GM19238 (cell line): ENCODE data around the gene SYDE1.
"Not testable (repeated sequence)": the region's sequence is repeated elsewhere in the genome, so short reads cannot be mapped to it uniquely, and the experiment has no call there.

Source experiments
- DNase-seq: peaks from one replicate; pipeline ENCODE4 v3.0.0; 2011; ENCODE audit warnings: low spot score; ENCODE audit not compliant: insufficient read length

Gene SYDE1, protein sequence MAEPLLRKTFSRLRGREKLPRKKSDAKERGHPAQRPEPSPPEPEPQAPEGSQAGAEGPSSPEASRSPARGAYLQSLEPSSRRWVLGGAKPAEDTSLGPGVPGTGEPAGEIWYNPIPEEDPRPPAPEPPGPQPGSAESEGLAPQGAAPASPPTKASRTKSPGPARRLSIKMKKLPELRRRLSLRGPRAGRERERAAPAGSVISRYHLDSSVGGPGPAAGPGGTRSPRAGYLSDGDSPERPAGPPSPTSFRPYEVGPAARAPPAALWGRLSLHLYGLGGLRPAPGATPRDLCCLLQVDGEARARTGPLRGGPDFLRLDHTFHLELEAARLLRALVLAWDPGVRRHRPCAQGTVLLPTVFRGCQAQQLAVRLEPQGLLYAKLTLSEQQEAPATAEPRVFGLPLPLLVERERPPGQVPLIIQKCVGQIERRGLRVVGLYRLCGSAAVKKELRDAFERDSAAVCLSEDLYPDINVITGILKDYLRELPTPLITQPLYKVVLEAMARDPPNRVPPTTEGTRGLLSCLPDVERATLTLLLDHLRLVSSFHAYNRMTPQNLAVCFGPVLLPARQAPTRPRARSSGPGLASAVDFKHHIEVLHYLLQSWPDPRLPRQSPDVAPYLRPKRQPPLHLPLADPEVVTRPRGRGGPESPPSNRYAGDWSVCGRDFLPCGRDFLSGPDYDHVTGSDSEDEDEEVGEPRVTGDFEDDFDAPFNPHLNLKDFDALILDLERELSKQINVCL

DNA sequence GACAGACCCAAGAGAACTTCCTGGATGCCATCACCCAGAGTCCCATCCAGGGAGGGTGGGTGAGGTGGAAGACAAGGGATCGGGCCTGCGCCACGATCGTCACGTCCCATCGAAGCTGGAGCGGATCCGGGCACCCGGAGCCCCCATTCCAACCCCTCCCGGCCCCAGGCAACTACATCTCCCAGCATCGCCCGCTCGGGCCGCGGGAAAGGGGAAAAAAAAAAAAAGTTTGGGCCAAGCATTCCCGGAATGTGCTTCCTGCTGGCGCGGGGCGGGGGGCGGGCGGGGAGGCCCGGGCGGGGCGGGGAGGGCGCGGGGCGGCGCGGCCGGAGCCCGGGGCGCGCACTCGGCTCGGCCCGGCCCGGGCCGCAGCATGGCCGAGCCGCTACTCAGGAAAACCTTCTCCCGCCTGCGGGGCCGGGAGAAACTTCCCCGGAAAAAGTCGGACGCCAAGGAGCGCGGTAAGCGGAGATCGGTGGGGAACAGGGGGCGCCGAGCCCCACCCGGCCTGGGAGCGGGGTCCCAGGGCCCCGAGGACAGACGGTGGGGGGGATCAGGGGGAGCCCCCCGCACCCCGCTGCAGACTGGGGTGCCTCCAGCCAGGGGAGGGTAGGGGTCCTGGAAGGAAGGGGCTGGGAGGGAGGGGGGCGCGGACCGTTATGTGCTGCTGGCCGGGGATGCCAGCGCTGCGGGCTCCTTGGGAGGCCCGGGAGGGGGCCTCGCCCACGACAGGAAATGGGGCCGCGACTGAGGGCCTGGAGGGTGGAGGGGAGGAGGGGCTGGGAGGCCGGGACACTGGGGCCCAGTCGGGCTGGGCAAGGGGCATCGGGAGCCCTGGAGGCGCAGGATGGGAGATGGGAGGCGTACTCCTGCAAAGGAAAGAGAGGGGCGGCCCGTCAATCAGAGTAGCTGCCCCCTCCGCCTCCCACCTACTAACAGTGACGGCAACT, at the start of gene SYDE1:
TSS of gene SYDE1 (plus strand) at position 341 of the 950 bp plus-strand sequence. CDS start at position 374, 33 bp downstream.
- DNase-seq: no peak

DNA sequence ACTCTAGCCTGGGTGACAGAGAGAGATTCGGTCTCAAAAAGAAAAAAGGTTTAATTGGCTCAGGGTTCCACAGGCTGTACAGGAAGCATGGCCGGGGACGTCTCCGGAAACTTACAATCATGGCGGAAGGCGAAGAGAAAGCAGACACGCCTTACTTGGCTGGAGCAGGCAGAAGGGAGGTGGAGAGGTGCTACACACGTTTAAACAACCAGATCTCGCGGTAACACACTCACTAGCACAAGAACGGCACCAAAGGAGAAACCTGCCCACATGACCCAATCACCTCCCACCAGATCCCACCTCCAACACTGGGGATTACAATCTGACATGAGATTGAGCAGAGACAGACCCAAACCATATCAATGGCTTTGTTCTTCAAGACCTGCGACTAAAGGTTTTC, 45.2 kb upstream of the SYDE1 start:
- DNase-seq: no peak

DNA sequence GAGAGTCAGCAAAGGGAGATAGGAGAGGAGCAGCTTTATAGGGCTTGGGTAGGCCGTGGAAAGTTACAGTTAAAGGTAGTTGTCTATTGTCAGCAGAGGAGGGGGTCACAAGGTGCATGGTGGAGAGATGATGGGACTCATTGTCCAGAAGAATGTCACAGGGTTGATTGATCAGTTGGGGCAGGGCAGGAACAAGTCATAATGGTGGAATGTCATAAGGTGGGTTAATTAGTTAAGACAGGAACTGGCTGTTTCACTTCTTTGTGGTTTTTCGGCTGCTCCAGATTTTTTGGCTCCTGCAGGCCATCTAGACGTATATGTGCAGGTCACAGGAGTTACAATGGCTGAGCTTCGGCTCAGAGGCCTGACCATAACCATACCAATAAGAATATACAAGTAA, 36.8 kb upstream of the SYDE1 start:
- DNase-seq: not testable (repeated sequence)

DNA sequence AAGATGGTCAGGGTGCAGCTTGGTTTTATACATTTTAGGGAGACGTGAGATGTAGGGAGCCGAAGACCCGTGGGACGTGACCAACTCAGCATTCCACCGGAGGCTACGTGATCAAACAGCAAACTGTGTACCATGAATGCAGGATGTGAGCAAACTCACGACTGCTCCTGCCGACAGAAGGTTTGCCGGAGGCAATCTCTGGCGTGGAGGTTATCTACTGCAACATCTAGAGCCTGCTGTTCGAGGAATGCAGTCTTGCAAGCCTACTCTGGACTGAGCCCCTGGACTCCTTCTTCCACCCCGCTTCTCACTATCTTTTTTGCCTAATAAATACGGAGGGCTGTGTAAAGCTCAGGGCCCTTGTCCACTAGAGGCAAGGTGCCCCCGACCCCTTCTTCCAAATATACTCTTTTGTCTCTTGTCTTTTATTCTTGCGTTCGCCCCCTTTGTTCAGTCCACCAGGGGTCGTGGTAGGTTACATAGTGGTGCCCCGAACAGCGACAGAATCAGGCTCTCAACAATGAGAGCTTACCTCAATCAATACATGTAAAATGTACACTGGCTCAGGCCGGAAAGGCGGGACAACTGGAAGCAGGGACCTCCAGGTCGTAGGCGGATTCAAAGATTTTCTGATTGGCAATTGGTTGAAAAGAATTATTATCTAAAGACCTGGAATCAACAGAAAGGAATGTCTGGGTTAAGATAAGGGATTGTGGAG, 34.1 kb upstream of the SYDE1 start:
- DNase-seq: no peak

DNA sequence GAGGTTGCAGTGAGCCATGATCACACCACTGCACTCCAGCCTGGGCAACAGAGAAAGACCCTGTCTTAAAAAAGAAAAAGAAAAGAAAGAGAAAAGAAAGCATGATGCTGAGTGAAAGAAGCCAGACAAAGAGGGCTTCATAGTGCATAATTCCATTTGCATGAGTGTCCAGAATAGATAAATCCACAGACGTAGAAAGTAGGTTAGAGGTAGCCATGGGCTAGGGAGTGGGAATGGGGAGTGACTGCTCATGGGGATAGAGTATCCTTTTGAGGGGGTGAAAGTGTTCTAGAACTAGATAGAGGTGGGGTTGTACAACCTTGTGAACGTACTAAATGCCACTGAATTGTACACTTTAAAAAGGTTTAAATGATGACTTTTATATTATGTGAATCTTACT, 32.8 kb upstream of the SYDE1 start:
- DNase-seq: no peak

DNA sequence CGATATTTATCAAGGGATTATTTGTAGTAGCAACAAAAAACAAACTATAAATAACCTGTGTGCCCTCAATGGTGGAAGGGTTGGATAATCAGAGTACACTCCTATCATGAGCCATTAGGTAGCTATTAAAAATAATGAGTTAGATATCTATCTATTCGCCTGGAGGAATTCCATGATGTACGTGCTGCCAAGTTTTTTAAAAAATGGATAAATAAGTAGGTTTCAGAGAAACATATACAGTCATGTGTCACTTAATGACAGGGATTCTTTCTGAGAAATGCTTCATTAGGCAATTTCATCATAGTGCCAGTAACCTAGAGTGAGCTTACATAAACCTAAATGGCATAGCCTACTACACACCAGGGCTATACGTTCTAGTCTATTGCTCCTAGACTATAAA, 31.4 kb upstream of the SYDE1 start:
- DNase-seq: no peak

DNA sequence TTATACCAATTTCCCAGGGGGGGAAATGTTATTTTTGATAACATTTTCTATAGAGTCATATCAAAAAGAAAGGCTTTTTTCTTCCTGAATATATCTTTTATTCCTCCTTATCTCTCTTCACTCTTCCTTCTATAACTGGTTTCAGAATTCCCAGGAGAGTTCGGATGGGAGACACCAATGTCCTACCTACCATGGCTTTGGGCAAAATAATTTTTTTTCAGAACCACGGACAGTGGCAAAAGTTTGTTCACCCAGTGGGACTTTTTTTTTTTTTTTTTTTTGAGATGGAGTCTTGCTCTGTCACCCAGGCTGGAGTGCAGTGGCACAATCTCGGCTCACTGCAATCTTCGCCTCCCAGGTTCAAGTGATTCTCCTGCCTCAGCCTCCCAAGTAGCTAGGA, 27.2 kb upstream of the SYDE1 start:
- not testable (repeated sequence) for DNase-seq

DNA sequence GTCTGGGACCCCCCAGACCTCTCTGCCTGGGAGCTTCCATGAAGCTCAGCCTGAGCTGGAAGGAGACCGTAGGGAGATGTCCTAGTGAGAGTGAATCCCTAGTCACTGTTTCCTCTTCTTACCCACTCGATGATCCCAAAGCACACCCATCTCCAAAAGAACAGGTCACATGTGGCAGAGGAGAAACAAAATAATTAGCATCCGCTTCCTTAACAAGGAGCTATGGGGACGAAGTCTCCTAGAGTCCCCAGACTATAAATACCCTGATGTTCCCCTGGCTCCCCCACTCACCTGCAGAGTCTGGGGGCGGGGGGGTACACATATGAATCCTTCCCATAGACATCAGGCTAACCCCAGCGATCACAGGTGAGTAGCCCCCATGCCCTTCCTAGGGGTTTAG, 25.3 kb upstream of the SYDE1 start, which contains the start of gene OR1I1:
TSS of gene OR1I1 (plus strand) at position 301 of the 400 bp plus-strand sequence. CDS start 4,855 bp downstream, outside the sequence.
- DNase-seq: no peak

DNA sequence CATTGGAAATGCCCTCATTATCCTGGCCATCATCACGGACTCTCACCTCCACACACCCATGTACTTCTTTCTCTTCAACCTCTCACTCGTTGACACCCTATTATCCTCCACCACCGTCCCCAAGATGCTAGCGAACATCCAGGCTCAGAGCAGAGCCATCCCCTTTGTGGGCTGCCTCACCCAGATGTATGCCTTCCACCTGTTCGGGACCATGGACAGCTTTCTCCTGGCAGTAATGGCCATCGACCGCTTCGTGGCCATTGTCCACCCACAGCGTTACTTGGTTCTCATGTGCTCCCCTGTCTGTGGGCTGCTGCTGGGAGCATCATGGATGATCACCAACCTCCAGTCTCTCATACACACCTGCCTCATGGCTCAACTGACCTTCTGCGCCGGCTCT, 20.0 kb upstream of the SYDE1 start:
- no peak for DNase-seq

DNA sequence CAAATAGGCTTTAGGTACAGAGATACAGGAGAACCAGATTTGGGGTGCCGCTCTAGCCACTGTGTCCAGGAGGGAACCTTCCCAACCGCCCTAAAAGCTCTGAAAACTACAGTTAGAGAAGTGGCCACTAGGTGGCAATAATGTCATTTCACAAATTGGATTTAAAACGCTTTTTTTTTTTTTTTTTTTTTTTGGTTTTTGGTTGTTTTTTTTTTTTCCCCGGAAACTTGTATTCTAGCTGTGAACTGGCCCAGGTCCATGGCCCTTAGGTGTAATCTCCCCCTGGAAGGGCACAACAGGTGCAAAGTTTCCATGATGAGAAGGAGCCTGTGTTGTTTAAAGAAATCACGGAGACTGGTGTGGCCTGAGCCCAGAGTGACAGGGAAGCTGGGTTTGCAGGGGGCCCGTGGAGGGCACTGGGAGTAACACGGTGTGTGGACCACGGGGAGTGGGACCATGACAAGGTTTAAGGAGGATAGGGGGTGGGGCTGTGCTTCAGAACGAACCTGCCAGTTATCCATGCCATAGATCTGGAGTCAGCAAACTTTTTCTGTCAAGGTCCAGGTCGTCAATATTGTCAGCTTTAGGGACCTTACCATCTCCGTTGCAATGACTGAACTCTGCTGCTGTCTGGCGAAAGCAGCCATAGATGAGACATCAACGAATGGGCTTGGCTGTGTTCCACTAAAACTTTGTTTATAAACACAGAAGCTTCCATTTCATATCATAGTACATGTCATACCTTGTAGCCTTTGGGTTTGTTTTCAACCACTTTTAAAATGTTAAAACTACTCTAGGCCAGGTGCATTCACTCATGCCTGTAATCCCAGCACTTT, 15.1 kb upstream of the SYDE1 start:
- no peak for DNase-seq

DNA sequence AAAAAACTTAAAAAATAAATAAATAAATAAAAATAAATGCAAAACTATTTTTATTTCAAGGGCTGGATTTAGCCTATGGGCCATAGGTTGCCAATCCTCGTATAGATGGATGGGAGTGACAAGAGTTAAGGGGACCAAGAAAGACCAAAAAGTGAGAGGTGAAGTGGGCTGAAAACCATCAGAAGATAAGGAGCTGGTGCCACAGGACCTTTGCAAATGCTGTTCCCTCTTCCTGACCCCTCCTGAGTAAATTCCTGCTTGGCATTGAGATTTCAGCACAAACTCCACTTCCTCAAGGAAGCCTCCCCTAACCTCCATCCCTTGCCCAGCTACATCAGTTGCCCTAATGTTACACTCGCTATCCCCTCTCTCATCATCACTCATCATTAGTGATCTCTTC, 14.2 kb upstream of the SYDE1 start:
- no peak for DNase-seq

DNA sequence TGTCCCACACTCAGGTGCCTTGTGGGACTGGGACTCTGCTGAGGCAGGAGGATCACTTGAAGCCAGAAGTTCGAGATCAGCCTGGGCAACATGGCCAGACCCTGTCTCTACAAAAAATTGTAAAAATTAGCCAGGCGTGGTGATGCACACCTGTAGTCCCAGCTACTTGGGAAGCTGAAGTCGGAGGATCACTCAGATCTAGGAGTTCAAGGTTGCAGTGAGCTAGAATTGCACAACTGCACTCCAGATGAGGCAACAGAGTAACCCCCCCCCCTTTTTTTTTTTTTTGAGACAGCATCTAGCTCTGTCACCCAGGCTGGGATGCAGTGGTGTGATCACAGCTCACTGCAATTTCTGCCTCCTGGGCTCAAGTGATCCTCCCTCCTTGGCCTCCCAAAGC, 11.0 kb upstream of the SYDE1 start:
- no peak for DNase-seq

DNA sequence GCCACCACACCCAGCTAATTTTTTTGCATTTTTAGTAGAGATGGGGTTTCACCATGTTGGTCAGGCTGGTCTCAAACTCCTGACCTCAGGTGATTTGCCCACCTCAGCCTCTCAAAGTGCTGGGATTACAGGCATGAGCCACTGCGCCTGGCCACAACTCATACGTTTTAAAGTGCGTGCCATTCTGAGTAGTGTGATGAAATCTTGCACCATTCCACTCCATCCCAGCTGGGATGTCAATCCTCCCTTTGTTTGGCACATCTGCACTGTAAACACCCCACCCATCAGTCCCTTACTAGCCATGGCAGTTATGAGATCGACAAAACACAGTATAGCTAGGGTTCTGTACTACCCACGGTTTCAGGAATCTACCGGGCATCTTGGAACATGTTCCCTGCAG, 9.2 kb upstream of the SYDE1 start:
- not testable (repeated sequence) for DNase-seq

DNA sequence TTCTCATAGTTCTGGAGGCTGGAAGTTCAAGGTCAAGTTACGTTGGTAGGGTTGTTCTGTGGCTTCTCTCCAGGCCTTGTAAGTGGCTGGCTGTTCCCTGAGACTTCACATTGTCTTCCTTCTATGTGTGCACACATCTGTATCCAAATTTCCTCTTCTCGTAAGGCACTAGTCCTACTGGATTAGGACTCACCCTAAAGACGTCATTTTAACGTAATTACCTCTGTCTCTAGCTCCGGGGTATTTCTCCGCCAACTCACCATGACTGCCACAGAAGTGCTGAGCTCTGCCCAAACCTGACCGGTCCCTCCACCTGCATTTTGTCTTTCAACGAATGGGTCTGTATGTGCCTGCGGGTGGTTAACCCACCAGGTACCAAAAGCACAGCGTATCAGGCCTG, 8.7 kb upstream of the SYDE1 start:
- DNase-seq: no peak

DNA sequence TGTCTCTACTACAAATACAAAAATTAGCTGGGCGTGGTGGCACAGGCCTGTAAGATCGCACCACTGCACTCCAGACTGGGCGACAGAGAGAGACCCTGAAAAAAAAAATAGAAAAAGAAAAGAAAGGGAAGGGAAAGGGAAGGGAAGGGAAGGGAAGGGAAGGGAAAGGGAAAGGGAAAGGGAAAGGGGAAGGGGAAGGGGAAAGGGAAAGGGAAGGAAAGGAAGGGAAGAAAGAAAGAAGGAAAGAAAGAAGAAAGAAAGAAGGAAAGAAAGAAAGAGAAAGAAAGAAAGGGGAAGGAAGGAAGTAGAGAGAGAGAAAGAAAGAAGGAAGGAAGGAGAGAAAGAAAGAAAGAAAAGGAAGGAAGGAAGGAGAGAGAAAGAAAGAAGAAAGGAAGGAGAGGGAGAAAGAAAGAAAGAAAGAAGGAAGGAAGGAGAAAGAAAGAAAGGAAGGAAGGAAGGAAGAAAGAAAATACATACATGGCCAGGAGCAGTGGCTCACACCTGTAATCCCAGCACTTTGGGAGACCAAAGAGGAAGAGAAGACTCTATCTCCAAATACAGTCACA, 8.1 kb upstream of the SYDE1 start:
- no peak for DNase-seq

DNA sequence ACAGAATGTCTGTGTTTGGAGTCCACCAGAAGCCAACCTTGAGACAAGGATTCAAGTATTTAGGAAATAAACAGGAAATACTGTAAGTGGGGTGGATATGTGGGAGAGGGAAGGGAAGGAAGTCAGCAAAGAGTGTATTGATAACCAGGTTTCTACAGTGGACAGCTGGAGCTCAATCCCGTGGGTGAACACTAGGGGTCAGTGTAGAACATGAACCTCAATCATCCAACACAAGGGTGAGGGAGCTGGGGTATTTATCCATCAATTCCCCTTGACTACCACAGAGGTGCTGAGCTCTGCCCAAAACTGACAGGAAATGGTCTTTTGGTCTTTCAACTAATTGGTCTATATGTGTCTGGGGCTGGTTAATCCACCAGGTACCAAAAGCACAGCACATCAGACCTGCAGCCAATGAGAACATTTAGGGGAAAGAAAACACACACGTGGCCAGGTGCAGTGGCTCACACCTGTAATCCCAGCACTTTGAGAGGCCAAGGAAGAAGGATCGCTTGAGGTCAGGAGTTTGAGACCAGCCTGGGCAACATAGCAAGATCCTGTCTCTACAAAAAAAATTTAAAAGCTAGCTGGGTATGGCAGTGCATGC, 5.6 kb upstream of the SYDE1 start:
- no peak for DNase-seq

DNA sequence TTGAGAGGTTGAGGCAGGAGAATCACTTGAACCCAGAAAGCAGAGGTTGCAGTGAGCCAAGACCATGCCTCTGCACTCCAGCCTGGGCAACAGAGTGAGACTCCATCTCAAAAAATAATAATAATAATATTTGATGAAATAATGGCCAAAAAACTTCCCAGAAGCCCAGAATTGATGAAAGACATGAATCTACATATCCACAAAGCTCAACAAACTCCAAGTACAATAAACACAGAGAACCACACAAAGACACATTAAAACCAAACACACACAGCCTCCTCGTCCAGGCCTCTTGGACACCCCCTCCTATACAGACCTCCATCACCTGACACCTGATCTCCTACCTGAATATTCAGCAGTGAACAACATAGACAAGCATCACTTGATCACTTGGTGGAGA, 3.2 kb upstream of the SYDE1 start:
- DNase-seq: no peak

DNA sequence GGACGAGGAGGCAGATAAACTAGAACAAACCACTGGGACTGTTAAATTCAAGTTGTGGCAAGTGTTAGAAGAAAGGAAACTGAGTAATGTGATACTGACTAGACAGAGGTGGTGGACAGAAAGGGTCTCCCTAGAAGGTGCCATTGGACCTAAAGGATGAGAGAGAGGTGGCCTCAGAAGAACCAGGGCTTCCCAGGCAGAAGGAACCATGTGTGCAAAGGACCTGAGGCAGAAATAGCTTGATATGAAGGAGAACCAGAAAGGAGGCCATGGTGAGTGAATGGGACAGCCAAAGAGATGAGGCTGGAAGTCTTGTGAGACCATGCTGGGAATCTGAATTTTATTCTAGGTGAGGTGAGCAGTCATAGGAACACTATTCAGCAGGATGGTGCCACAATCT, 2.8 kb upstream of the SYDE1 start:
- no peak for DNase-seq

DNA sequence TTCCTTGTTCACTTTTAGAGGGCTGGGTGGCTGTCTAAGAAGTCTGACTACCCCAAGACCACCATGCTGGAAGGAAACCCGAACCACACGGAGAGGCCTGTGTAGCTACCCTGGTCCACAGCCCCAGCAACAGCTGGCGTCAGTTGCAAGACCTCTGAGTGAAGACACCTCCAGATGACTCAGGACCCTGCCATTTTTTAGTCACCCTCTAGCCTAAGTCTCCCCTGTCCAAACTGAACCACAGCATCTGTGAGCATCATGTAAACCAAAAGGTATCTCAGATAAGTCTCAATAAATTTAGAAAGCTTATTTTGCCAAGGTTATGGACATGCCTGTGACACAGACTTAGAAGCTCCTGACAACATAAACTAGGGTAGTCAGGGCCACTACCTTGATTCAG, 2.2 kb upstream of the SYDE1 start:
- no peak for DNase-seq
